H1 (cell line): ENCODE data around the gene FCGR2B. TPM values are rescaled to one million over a fixed set of nuclear protein-coding genes. Genes with fewer than 3 reads are reported as not detected.
"Not testable (repeated sequence)": the region's sequence is repeated elsewhere in the genome, so short reads cannot be mapped to it uniquely, and the experiment has no call there.

ENCODE experiments used
- CTCF ChIA-PET: fragments of 300-600 bp; sonication (Branson Sonifier 250); formaldehyde crosslinking; loops from one replicate; lab custom pipeline; 2021; ENCODE audit not compliant: partially characterized antibody; lab: Charles Lee
- POLR2A ChIA-PET: fragments of 300-600 bp; sonication (Branson Sonifier 250); formaldehyde crosslinking; loops from one replicate; lab custom pipeline; 2021; ENCODE audit warnings: inconsistent platforms; ENCODE audit not compliant: partially characterized antibody; lab: Charles Lee
- DNase-seq, 2 experiments: peaks; one replicate each; pipeline versions ENCODE4 v3.0.0 to v3.0.0-alpha.2; 2010 to 2022; ENCODE audit warnings: low spot score in 2 of 2, low read depth in 1 of 2, mixed read lengths in 1 of 2
- FAIRE-seq: peaks from 2 replicates; lab custom pipeline; 2011; peaks lifted over from hg19 to GRCh38; lab: Jason Lieb, UNC
- H2AFZ ChIP-seq: 2 replicates; pipeline ENCODE4 v1.8.1; 2012; ENCODE audit warnings: low read length, inconsistent platforms
- H2AK5ac ChIP-seq: 2 replicates; pipeline ENCODE4 v1.6.1; 2013; ENCODE audit warnings: low read depth, low read length
- H2BK120ac ChIP-seq: replicated peaks from 2 replicates; pipeline ENCODE3; 2013; ENCODE audit warnings: low read depth, low read length, inconsistent platforms
- H2BK12ac ChIP-seq: 2 replicates; pipeline ENCODE4 v1.6.1; 2013; ENCODE audit warnings: low read depth, low read length
- H2BK15ac ChIP-seq: 2 replicates; pipeline ENCODE4 v1.6.1; 2013; ENCODE audit warnings: low read length
- H2BK20ac ChIP-seq: 2 replicates; pipeline ENCODE4 v1.6.1; 2013; ENCODE audit warnings: low read length
- H2BK5ac ChIP-seq: 2 replicates; pipeline ENCODE4 v1.6.1; 2013; ENCODE audit warnings: low read depth, low read length
- H3K14ac ChIP-seq: 2 replicates; pipeline ENCODE4 v1.6.1; 2013; ENCODE audit warnings: inconsistent platforms; ENCODE audit not compliant: insufficient read length
- H3K18ac ChIP-seq: 2 replicates; pipeline ENCODE4 v1.6.1; 2013; ENCODE audit warnings: low read length; ENCODE audit errors: extremely low read depth
- H3K23ac ChIP-seq: 2 replicates; pipeline ENCODE4 v1.6.1; 2013; ENCODE audit warnings: inconsistent platforms; ENCODE audit not compliant: insufficient read length
- H3K23me2 ChIP-seq: 2 replicates; pipeline ENCODE4 v1.6.1; 2013; ENCODE audit warnings: low read depth, low read length
- H3K27ac ChIP-seq: 2 replicates; pipeline ENCODE4 v1.6.1; 2011; ENCODE audit warnings: low read depth, low read length, inconsistent platforms
- H3K27me3 ChIP-seq, 4 experiments: replicated peaks in 1 of 4; 1 replicate in 1 of 4; 2 replicates in 3 of 4; pipeline versions ENCODE4 v1.6.1 to v1.8.1; 2011 to 2013; ENCODE audit warnings: low read length in 3 of 4, mild to moderate bottlenecking in 3 of 4, inconsistent platforms in 2 of 4, mixed read lengths in 2 of 4, moderate library complexity in 1 of 4; ENCODE audit not compliant: control insufficient read depth in 3 of 4, insufficient read depth in 3 of 4; ENCODE audit errors: extremely low read depth in 1 of 4
- H3K36me3 ChIP-seq, 4 experiments: 2 replicates each; pipeline versions ENCODE4 v1.6.1 to v1.8.1; 2011 to 2013; ENCODE audit warnings: mild to moderate bottlenecking in 4 of 4, low read length in 3 of 4, moderate library complexity in 2 of 4, control low read depth in 1 of 4, inconsistent platforms in 1 of 4; ENCODE audit not compliant: insufficient read depth in 4 of 4, control insufficient read depth in 2 of 4
- H3K4ac ChIP-seq: replicated peaks from 2 replicates; pipeline ENCODE3; 2013; ENCODE audit warnings: low read length, low read depth, mixed read lengths, inconsistent platforms; ENCODE audit not compliant: insufficient read length
- H3K4me1 ChIP-seq, 4 experiments: replicated peaks in 1 of 4; 1 replicate in 1 of 4; 2 replicates in 3 of 4; pipeline versions ENCODE4 v1.6.1 to v1.8.1; 2011 to 2013; ENCODE audit warnings: low read length in 3 of 4, inconsistent platforms in 2 of 4, mixed read lengths in 1 of 4; ENCODE audit not compliant: insufficient read depth in 4 of 4, control insufficient read depth in 3 of 4
- H3K4me2 ChIP-seq, 2 experiments: 2 replicates each; pipeline versions ENCODE4 v1.6.1 to v1.8.1; 2011 to 2013; ENCODE audit warnings: low read depth in 2 of 2, low read length in 2 of 2, control low read depth in 1 of 2, inconsistent platforms in 1 of 2, mild to moderate bottlenecking in 1 of 2; ENCODE audit not compliant: insufficient read depth in 1 of 2
- H3K4me3 ChIP-seq, 4 experiments: fragments of 200-600, 300-600 bp in 1 of 4; sonication (generic), shearing (Covaris generic), sonication (Bioruptor Twin) in 1 of 4; 2 replicates each; pipeline versions ENCODE4 v1.5.1 to v1.8.1; 2011 to 2016; ENCODE audit warnings: low read length in 4 of 4, low read depth in 3 of 4, control low read depth in 2 of 4, inconsistent platforms in 2 of 4, mild to moderate bottlenecking in 2 of 4, mixed read lengths in 1 of 4, moderate library complexity in 1 of 4; ENCODE audit not compliant: insufficient read depth in 2 of 4; ENCODE audit errors: extremely low read depth in 1 of 4
- H3K56ac ChIP-seq: replicated peaks from 2 replicates; pipeline ENCODE3; 2013; ENCODE audit warnings: low read depth, mild to moderate bottlenecking, mixed read lengths, low read length, inconsistent platforms; ENCODE audit not compliant: insufficient read length
- H3K79me1 ChIP-seq: 2 replicates; pipeline ENCODE4 v1.6.1; 2013; ENCODE audit warnings: low read depth, low read length, control low read depth
- H3K79me2 ChIP-seq, 2 experiments: 2 replicates each; pipeline versions ENCODE4 v1.6.1 to v1.8.1; 2012 to 2013; ENCODE audit warnings: low read length in 2 of 2, mild to moderate bottlenecking in 2 of 2, inconsistent platforms in 1 of 2; ENCODE audit not compliant: insufficient read depth in 2 of 2, control insufficient read depth in 1 of 2
- H3K9ac ChIP-seq, 4 experiments: replicated peaks in 1 of 4; 1 replicate in 1 of 4; 2 replicates in 3 of 4; pipeline versions ENCODE4 v1.6.1 to v1.8.1; 2011 to 2013; ENCODE audit warnings: low read depth in 3 of 4, low read length in 3 of 4, control low read depth in 2 of 4, mild to moderate bottlenecking in 2 of 4, moderate library complexity in 2 of 4, inconsistent platforms in 1 of 4; ENCODE audit errors: extremely low read depth in 1 of 4
- H3K9me3 ChIP-seq, 2 experiments: 2 replicates each; pipeline versions ENCODE4 v1.6.1 to v1.8.1; 2012 to 2013; ENCODE audit warnings: mild to moderate bottlenecking in 2 of 2, moderate library complexity in 2 of 2, control low read depth in 1 of 2, inconsistent platforms in 1 of 2, low read depth in 1 of 2, low read length in 1 of 2, mixed read lengths in 1 of 2; ENCODE audit not compliant: insufficient read depth in 2 of 2
- H4K20me1 ChIP-seq, 2 experiments: replicated peaks in 1 of 2; 2 replicates each; pipeline versions ENCODE3 to v1.8.1; 2011 to 2013; ENCODE audit warnings: inconsistent platforms in 2 of 2, low read length in 2 of 2, mild to moderate bottlenecking in 1 of 2; ENCODE audit not compliant: insufficient read depth in 2 of 2, control insufficient read depth in 1 of 2
- H4K5ac ChIP-seq: 2 replicates; pipeline ENCODE4 v1.6.1; 2013; ENCODE audit warnings: low read length, low read depth, mixed read lengths, inconsistent platforms; ENCODE audit not compliant: insufficient read length
- H4K8ac ChIP-seq: 2 replicates; pipeline ENCODE4 v1.8.0; 2013; ENCODE audit warnings: mild to moderate bottlenecking, moderate library complexity, low read length, inconsistent platforms; ENCODE audit not compliant: insufficient read depth; ENCODE audit errors: extremely low read depth
- H4K91ac ChIP-seq: replicated peaks from 2 replicates; pipeline ENCODE3; 2013; ENCODE audit warnings: low read length, mixed read lengths, inconsistent platforms; ENCODE audit not compliant: insufficient read length
- WGBS, 2 experiments: shearing (Covaris generic) in 1 of 2; methylation state at CpG; one replicate each; pipeline versions ENCODE4 v1.1.6 to v1.1.7; 2013 to 2015; ENCODE audit warnings: low lambda C conversion rate in 2 of 2, mixed read lengths in 2 of 2, inconsistent platforms in 1 of 2, low coverage in 1 of 2, missing lambda C conversion rate in 1 of 2; ENCODE audit not compliant: insufficient replicate concordance in 2 of 2, insufficient coverage in 1 of 2, insufficient read length in 1 of 2; ENCODE audit errors: extremely low coverage in 1 of 2, missing lambda C conversion rate in 1 of 2; 5-methylcytosine and 5-hydroxymethylcytosine counted together
- polyA plus RNA-seq, 7 experiments: library from polyadenylated mRNA; depleted of rRNA in 3 of 7; stranded (reverse) in 5 of 7; unstranded in 2 of 7; fragments of >200 nt in 5 of 7; fragments of 200-250 nt in 2 of 7; gene quantifications; 1 replicate in 5 of 7; 2 replicates in 1 of 7; 4 replicates in 1 of 7; pipeline versions ENCODE4 v1.2.1 to v1.2.3, GENCODE V29; 2011 to 2013; ENCODE audit warnings: missing spikeins in 2 of 7, mixed read lengths in 2 of 7
- total RNA-seq: library from RNA; stranded (reverse); fragmentation: NEBNext Ultra II Directional; extraction: Animal tissue kit (Norgen Biotek cat#: 25700); gene quantifications from 2 replicates; pipeline ENCODE4 v1.2.1, GENCODE V29; 2021

Gene FCGR2B
- total and polyA plus RNA-seq, 2 of the 8 experiments (the other 6 are each of a cell fraction or from before 2014, with no cell fraction given): 0.05 TPM; not detected in 1

GRCh38 chr1:161626445-161627146, 36.3 kb upstream of the FCGR2B start:
- H3K27me3 ChIP-seq, H2BK20ac ChIP-seq, H3K14ac ChIP-seq, H3K4ac ChIP-seq, H4K5ac ChIP-seq, H3K27ac ChIP-seq, H2BK5ac ChIP-seq, H3K4me3 ChIP-seq, H3K18ac ChIP-seq, H3K36me3 ChIP-seq, H3K79me2 ChIP-seq, H3K9me3 ChIP-seq, DNase-seq, H2AK5ac ChIP-seq, H3K79me1 ChIP-seq, H3K9ac ChIP-seq, H4K20me1 ChIP-seq, H2BK120ac ChIP-seq, H3K4me1 ChIP-seq, H3K4me2 ChIP-seq, H3K23me2 ChIP-seq, H2AFZ ChIP-seq, FAIRE-seq, H3K56ac ChIP-seq, H2BK12ac ChIP-seq, POLR2A ChIA-PET, H4K91ac ChIP-seq, H4K8ac ChIP-seq, H3K23ac ChIP-seq, H2BK15ac ChIP-seq: not testable (repeated sequence)
- CTCF ChIA-PET: interaction anchor here (0.8 kb wide), 1 partner anchor 142 kb away, joined by 3 read pairs; no protein-coding TSS in a partner anchor
- WGBS, 2 experiments: 86% methylated on average over 9 of the region's 10 CpGs; no CpG with 5 or more reads in 1 of the 2 experiments
